NCI-H82 treated with DMSO at 0.1 percent for 48 hours (cell line): Measurements from ENCODE around the gene NTSR1.

ENCODE experiments used
- DNase-seq: peaks from one replicate; lab custom pipeline; 2025; ENCODE audit not compliant: unreplicated experiment; lab: John Stamatoyannopoulos, UW

Gene NTSR1

GRCh38 chr20:62706857-62707256 is 1.8 kb upstream of the NTSR1 start:
- no peak for DNase-seq

- no peak for DNase-seq
These were observed 1.2 kb upstream of the NTSR1 start for GRCh38 chr20:62707276-62707920.

GRCh38 chr20:62707921-62708521 is 615 bp upstream of the NTSR1 start:
- no peak for DNase-seq

- DNase-seq = peak; percentile 2
These were observed 885 bp downstream of the NTSR1 start for GRCh38 chr20:62709537-62709905.

GRCh38 chr20:62710221-62710885 is 1.7 kb downstream of the NTSR1 start:
- DNase-seq = no peak

- no peak for DNase-seq
These were observed 2.5 kb downstream of the NTSR1 start for GRCh38 chr20:62710886-62711702.

GRCh38 chr20:62711703-62712101 is 3.1 kb downstream of the NTSR1 start:
- no peak for DNase-seq

GRCh38 chr20:62712606-62713005 is 4.0 kb downstream of the NTSR1 start:
- DNase-seq = no peak

- DNase-seq = no peak
These were observed 5.4 kb downstream of the NTSR1 start for GRCh38 chr20:62714006-62714405.

- no peak for DNase-seq
These were observed 6.2 kb downstream of the NTSR1 start for GRCh38 chr20:62714799-62715198.

- DNase-seq = no peak
These were observed 6.6 kb downstream of the NTSR1 start for GRCh38 chr20:62715201-62715600.

GRCh38 chr20:62716198-62716940 is 7.7 kb downstream of the NTSR1 start:
- DNase-seq = no peak

GRCh38 chr20:62716941-62717310 is 8.3 kb downstream of the NTSR1 start:
- DNase-seq = no peak

- no peak for DNase-seq
These were observed 9.3 kb downstream of the NTSR1 start for GRCh38 chr20:62717933-62718332.

GRCh38 chr20:62718546-62718945 is 9.9 kb downstream of the NTSR1 start:
- DNase-seq = no peak

GRCh38 chr20:62719250-62719935 is 10.8 kb downstream of the NTSR1 start:
- DNase-seq = no peak

- DNase-seq = no peak
These were observed 13.1 kb downstream of the NTSR1 start for GRCh38 chr20:62721511-62722370.

- DNase-seq = no peak
These were observed 14.0 kb downstream of the NTSR1 start for GRCh38 chr20:62722627-62723026.

- no peak for DNase-seq
These were observed 14.7 kb downstream of the NTSR1 start for GRCh38 chr20:62723351-62723750.
